ENCODE measurements around the gene CUL7.

DNA sequence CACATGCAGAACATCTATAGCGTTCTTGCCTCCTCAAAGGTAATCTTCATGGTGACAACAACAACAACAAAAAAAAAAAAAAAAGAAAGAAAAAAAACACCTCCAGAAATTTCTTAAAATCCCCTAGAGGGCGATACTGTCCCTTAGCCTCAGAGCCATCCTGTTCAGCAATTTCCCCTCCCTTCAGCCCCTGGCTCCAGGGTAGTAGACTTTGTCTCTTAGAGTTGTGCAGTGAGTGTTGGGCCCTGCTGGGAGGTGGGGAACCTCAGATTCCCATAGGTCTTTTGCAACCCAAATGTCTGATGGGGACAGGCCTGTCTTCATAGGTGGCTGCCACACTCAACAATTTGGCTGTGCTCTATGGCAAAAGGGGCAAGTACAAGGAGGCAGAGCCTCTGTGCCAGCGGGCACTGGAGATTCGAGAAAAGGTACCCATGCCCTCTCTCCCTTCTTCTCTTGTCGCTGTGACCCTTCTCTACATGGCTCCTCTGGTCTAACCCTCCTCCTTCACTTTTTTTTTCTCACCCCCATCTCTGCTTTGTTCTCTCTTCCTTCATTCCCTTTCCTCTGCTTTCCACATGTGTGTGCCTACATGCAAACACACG is 16.5 kb upstream of the CUL7 start:
- TF ChIP-seq EZH2phosphoT487 (IDR thresholded peaks at IDR 0.05; ENCODE audit: borderline replicate concordance, low read length) (no peak), EZH2 (IDR thresholded peaks at IDR 0.05; ENCODE audit: low read length, unreplicated experiment) (no peak)
- TF ChIP-seq, protein P1, sequence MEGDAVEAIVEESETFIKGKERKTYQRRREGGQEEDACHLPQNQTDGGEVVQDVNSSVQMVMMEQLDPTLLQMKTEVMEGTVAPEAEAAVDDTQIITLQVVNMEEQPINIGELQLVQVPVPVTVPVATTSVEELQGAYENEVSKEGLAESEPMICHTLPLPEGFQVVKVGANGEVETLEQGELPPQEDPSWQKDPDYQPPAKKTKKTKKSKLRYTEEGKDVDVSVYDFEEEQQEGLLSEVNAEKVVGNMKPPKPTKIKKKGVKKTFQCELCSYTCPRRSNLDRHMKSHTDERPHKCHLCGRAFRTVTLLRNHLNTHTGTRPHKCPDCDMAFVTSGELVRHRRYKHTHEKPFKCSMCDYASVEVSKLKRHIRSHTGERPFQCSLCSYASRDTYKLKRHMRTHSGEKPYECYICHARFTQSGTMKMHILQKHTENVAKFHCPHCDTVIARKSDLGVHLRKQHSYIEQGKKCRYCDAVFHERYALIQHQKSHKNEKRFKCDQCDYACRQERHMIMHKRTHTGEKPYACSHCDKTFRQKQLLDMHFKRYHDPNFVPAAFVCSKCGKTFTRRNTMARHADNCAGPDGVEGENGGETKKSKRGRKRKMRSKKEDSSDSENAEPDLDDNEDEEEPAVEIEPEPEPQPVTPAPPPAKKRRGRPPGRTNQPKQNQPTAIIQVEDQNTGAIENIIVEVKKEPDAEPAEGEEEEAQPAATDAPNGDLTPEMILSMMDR (conservative IDR thresholded peaks at IDR 0.05; ENCODE audit: low read depth, low read length) = peak; percentile 76
